Pons (tissue), 1 donor: ENCODE data around the gene DENND1C.
A peak's percentile ranks its signal among the peaks of the same experiment; 100 is the strongest.
"Not testable (repeated sequence)": the region's sequence is repeated elsewhere in the genome, so short reads cannot be mapped to it uniquely, and the experiment has no call there.

Experiments used
- DNase-seq: peaks from one replicate; pipeline ENCODE4 v3.0.0-alpha.2; 2016; ENCODE audit warnings: low spot score

The DENND1C gene

DNA sequence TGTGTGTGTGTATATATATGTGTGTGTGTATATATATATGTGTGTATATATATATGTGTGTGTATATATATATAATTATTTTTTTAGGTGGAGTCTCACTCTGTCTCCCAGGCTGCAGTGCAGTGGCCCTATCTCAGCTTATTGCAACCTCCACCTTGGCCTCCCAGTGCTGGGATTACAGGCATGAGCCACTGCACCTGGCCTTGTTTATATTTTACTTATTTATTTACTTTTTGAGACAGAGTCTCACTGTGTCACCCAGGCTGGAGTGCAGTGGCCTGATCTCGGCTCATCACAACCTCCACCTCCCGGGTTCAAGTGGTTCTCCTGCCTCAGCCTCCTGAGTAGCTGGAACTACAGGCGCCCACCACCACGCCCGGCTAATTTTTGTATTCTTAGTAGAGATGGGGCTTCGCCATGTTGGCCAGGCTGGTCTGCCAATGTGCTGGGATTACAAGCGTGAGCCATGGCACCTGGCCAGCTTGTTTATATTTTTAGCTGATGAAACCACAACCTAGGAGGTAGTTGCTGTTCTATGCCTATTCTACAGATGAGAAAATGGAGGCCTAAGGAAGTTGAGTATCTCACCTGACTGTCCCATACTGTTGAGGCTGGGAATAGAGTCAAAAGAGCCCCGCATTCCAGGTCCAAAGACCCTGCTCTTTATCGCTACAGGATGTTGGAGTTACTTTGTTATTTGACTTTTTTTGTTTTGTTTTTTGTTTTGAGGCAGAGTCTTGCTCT lies 26.6 kb upstream of the DENND1C start:
- not testable (repeated sequence) for DNase-seq

DNA sequence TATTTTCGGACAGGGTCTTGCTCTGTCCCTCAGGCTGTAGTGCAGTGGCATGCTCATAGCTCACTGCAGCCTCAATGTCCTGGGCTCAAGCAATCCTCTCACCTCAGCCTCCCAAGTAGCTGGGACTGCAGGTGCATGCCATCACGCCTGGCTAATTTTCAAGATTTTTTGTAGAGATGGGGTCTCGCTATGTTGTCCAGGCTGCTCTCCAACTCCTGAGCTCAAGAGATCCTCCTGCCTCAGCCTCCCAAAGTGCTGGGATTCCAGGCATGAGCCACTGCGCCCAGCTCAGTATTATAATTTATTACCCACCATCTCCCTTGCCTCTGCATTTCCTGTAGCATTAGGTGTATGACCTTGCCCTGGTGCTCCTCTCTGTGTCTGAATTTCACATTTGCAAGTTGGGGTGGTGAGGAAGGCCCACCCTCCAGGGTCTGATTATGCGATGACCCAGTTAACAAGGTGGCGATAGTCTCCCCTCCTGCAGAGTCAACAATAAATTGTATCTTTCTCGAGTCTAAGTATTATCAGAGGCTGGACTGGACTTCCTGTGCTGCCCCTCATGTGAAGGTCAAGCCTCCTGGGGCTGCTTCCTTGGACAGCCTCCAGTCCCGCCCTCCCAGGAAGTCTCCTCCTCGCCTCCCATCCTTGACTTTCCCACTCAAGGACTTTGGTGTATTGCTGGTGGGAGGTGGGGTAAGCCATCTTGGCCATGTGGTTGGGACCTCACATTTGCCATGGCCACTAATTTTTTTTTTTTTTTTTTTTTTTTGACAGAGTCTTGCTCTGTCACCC lies 22.0 kb upstream of the DENND1C start:
- no peak for DNase-seq

DNA sequence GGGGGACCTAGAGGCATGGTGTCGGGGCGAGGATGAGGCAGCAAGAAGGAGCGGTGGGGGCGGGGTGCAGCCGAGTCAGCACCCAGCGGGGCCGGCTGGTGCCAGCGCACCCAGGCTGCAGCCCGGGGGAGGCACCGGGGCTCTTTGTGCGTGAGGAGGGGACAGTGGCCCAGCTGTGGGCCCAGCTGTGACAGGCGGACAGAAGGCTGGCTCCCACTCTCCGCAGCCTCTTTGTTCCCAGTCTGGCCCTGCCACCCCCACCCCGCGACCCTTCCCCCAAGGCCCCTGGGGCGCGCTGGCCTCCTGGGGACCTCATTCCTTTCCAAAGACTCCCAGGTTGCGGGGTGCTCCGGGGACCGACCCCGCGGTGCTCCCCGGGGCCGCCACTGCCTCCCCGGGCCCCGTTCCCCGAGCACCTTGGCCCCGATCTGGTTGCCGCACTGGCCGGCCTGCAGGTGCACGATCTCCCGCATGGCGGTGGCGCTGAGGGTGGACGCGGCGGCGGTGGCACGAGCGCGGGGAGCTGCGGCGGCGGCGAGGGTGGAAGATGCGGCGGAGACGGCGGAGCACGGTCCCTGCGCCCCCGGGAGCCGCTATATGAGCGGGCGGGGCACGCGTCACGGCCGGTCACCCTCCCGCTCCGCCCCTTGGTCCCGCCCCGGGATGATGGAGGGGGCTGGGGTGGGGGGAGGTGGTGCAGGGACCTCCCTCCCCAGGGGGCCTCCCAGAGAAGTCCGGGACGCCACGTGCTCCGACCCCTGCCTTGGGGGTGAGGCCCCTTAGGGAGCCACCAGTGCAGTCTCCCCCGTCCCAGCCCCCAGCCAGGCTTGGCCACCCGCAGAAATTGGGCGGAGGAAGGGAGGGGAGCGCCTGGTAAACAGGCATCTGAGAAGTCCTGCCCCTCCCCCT lies 20.4 kb upstream of the DENND1C start, which contains the start of gene TUBB4A:
Gene TUBB4A (minus strand): TSS at position 570 of the 909 bp plus-strand sequence. CDS start 97 bp downstream, at position 473.
- peak; percentile 78 for DNase-seq

DNA sequence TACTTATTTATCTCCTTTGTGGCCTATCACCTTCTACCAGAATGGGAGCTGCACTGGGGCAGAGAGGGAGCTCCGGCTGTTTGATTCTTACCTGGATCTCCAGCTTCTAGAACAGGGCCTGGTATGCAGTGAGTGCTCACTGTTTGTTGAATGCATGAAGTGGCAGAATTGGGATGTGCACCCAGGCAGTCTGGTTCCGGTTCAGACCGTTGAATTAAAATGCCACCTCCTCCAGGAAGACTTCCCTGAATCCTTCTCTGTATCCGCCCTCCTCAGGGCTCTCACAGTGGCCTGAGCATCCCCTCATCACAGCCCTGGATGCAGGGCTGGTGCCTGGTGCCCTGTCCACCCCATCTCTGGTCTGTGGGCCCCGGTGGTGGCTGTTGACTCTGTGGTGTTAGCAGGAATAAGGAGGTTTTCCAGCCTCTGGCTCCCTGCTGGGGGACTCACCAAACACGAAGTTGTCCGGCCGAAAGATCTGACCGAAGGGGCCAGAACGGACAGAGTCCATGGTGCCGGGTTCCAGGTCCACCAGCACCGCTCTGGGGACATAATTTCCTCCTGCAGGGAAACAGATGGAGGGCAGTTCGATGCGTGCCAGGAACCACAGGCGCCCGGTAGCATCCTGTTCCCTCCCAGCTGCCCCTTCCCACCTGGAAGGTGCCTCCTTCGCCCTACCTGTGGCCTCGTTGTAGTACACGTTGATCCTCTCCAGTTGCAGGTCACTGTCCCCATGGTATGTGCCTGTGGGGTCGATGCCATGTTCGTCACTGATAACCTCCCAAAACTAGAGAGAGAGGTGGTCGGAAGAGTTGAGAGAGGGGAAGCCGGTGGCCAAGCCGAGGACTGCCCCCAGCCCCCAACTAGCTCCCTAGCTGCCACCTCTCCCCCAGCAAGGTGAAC lies 19.5 kb upstream of the DENND1C start:
- DNase-seq = no peak

DNA sequence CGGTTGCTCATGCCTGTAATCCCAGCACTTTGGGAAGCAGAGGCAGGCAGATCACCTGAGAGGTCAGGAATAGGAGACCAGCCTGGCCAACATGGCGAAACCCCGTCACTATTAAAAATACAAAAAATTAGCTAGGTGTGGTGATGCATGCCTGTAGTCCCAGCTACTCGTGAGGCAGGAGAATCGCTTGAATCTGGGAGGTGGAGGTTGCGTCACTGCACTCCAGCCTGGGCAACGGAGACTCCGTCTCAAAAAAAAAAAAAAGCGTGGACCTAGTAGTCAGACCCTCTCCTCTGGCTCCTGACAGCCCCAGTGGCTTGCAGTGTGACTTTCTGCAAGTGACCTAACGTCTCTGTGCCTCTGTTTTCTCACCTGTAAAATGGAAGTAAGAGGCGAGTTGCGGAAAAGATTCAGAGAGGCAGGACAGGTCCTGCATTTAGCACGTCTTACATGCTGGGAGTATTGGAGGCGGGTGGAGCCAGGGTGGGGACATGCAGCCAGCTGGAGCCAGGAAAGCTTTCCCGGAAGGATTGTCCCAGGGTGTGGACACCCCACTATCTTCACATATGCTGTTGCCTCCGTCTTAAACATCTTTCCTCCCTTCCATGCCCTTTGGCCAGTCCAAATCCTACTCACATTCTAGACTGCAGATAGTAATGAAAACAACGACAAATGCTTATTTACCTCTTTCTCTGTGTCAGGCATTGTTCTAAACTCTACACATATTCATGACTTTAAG lies 17.6 kb upstream of the DENND1C start:
- DNase-seq = no peak

DNA sequence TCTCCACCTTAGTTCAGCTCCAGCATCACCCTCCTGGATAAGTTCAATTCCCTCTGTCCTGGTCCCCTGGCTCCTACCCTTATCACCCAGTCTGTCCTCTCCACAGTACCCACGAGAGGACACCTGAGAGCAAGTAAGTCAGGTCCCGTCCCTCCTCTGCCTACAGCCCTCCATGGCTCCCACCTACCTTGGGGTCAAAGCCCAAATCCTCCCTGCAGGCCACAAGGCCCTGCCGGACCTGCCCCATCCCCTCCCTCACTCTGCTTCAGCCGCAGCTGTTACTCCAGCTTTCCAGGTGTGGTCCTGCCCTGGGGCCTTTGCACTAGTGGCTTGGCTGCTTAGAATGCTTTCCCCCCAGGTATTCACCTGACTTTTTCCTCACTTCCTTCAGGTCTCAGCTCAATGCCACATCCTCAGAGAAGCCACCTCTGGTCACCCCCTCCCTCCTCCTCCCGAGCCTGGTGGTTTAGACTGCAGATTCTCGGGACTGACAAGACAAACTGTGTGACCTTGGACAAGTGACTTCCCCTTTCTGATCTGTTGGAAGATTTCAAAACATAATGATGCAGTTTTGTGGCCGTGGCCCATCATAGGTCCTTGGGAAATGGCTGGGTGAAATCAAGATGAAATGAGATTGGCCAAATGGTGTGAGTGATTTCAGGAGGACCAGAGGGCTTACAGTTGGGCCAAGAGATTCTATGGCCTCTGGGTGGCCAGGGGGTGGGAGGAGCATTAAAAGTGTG lies 16.9 kb upstream of the DENND1C start:
- no peak for DNase-seq

DNA sequence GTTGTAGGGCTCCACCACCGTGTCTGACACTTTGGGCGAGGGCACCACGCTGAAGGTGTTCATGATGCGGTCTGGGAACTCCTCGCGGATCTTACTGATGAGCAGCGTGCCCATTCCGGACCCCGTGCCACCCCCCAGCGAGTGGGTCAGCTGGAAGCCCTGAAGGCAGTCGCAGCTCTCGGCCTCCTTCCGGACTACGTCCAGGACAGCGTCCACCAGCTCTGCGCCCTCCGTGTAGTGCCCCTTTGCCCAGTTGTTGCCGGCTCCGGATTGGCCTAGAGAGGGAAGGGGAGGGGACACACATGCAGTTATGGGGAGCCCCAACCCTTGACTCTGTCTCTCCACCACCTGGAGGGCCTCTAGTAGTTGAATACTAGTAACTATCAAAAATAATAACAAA lies 14.4 kb upstream of the DENND1C start:
- DNase-seq = no peak

DNA sequence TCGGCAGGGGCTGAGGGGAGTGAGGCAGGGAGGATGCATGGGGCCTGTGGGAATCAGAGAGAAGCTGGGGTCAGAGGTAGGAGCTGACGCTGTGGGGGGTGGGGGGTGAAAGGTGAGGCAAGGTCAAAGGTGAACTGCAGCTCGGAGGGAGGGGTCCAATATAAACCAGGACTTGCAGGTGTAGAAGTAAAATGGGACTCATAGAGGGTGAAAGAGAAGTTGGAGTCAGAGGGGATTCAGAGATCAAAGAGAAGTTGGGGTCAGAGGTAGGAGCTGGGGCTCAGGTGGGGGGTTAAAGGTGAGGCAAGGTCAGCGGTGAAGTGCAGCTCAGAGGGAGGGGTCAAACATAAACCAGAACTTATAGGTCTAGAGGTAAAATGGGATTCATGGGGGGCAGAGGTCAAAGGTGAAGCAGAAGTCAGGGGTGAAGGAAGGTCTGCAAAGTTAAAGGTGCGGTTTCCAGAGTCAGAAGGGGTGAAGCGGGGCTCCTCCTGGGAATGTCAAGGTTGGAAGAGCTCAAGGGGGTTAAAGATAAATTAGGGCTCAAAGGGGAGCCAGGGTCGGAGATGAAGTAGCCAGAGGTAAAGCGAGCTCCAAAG lies 12.9 kb upstream of the DENND1C start:
- DNase-seq = no peak

DNA sequence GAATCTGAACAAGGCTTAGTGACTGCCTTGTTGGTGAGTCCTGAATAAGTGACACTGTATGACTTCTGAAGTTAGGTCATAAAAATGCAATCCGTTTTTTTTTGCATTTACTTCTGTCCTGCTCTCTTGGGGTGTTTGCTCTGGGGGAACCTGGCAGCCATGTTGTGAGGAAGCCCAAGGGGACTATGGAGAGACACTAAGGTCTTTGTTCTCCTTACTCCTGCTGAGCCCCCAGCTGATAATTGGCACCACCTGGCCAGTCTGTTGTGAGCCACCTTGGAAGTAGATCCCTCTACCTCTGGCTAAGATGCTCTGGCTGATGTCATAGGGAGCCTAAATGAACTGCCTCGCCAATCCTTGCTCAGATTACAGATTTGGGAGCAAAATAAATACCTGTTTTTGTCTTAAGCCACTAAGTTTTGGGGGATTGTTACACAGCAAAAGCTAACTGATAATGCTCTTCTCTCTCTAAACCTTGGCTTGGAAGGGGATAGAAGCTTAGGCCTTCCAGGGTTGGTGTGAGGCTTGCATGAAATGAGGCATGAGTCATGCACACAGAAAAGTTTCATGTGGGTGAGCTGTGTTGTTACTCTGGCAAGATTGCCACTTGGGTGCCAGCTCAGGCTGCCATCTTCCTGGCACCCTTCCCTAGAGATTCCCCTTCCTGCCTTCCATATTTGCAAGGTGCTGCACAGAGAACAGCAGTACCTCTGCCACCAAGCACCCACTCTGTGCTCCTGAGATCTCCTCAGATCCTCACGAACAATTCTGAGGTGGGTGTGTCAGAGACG lies 10.4 kb upstream of the DENND1C start:
- DNase-seq = no peak

DNA sequence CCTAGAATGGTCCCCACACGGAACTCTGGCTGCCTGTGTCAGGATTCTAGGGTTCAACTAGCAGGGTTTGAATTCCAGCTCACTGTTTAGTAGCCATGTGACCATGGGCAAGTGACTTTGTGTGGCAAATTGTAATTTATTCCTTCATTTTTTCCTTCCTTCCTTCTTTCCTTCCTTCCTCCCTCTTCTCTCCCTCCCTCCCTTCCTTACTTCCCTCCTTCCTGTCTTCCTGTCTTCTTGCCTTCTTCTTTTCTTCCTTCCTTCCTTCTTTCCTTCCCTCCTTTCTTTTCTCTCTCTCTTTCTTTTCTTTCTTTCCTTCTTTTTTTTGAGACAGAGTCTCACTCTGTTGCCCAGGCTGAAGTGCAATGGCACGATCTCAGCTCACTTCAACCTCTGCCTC lies 8.5 kb upstream of the DENND1C start:
- DNase-seq = no peak

DNA sequence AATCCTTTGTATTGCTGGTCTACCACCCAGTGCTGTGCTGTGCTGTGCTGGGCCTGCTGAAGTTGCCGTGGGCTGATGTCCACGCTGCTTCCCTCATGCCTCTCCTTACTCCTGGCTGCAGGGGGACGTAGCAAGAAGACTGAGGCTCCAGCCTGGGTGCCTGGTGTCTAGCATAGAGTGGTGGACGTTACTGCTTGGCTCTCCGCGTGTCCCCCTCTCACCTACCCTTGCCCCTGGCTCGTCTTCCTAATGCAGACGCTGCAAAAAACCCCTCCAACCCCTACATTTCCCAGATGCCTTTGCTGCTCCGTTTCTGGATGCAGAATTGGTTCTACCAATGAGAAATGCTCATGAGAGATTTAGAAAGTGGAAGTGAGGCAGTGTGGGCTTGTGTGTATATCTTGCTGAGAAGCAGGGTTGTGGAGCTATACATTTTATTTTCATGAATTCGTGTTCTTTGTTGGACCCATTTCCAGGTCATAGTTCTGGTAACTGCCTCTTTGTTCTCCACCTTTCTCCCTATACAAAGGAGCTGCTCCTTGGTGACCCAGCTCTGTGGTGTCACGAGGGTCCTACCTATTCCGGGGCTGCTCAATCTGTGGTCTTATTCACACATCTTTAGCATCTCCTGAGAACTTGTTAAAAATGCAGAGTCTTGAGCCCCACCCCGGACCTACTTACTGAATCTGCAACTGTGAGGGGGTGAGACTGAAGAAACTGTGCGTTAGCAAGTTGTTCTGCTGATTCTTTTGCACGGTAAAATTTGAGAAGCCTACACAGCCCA lies 7.9 kb upstream of the DENND1C start:
- DNase-seq = no peak

DNA sequence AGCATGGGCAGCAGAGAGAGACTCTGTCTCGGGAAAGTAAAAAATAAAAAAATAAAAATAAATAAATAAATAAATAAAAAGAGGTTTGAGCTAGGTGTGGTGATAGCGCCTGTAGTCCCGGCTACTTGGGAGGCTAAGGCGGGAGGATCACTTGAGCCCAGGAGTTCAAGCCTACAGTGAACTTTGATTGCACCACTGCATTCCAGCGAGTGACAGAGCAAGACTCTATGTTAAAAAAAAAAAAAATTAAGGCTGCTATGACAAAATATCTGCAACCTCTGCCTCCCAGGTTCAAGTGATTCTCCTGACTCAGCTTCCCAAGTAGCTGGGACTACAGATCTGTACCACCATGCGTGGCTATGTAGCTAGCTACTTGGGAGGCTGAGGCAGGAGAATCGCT lies 3.2 kb upstream of the DENND1C start:
- DNase-seq = no peak

DNA sequence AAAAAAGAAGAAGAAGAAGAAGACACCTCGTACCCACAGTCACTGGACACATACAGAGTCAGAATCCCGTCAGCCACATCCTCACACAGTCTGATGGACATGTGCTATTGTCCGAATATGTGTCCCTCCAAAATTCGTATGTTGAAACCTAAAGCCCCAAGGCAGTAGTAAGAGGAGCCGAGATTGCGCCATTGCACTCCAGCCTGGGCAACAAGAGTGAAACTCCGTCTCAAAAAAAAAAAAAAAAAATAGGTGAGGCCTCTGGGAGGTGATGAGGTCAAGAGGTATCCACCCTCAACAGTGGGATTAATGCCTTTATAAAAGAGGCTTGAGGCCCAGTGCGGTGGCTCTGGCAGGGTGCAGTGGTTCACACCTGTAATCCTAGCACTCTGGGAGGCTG lies 2.6 kb upstream of the DENND1C start:
- DNase-seq = no peak

DNA sequence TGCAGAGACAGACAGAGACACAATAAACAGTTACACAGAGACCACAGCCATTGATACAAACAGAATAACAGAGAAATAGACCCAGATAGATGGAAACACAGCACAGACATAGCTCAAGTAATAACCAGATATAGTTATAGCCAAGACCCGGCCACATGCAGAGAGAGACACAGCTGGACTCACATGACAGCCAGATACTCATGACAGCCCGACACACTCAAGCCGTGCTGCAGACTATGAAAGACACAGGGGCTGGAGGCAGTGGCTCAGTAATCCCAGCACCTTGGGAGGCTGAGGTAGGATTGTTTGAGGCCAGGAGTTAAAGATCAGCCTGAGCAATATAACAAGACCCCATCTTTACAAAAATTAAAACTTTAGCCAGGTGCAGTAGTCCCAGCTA lies 1.6 kb upstream of the DENND1C start:
- DNase-seq = no peak

DNA sequence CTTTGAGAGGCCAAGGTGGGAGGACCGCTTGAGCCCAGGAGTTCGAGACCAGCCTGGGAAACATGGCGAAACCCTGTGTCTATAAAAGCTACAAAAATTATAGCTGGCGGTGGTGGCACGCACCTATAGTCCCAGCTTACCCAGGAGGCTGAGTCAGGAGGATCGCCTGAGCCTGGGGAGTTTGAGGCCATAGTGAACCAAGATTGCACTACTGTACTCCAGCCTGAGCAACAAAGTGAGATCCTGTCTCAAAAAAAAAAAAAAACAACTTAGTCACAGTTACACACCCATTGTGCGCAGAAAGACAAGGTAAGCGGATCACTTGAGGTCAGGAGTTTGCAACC lies 728 bp upstream of the DENND1C start:
- no peak for DNase-seq

DNA sequence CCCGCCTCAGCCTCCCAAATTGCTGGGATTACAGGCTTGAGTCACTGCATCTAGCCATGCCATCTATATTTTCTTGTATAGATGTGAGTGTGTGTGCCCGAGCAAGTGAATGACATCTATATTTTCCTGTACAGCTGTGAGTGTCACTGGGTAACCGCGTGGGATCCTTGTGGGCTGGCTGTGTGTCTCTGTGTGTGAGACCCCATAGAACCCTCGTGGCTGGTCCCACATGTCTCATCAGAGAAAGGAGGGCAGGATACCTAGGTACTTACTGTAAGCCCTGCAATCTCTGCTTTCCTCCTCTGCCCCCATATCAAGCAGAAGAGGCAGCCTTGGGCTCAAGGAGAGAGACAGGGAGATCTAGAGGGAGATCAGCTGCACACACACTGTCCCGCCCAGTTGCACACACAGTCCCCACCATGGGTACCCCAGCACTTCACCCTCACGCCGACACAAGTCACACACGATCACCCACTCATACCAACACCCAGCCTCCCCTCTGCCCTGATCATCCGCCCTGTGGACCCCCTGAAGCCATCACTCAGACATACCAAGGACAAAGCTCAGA lies 655 bp downstream of the DENND1C start:
- DNase-seq = no peak

DNA sequence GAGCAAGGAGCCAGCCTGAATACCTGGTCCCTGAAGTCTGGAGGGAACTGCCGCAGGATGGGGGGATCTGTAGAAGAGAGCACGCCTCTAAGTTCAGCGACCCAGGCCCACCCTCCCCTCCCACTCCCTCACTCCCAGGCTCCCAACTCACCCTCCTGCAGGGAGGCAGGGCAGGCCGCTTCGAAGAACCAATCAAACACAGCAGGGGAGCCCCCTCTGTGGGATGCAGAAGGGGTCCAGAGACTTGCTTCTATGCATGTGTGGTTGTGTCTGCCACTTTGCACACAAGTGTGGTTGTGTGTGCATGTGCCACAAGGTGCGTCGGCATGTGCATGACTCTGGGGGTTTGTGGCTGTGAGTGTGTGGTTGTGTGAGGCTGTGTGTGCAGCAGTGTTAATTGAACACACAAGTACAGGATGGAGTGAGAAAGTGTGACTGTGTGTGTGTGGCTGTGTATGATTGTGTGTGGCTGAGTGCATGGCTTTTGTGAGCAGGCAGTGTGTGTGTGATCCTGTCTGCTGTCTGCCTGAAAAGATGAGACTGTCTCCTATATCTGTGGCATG lies 1.7 kb downstream of the DENND1C start:
- no peak for DNase-seq
